D341Med (cell line): Measurements from ENCODE around the gene UBE4A.

Source experiments
- DNase-seq: peaks from one replicate; pipeline ENCODE4 v3.0.0; 2012; ENCODE audit warnings: low spot score

Gene UBE4A

GRCh38 chr11:118437208-118438125, 78.1 kb downstream of the UBE4A start:
- peak; percentile 68 for DNase-seq

DNA sequence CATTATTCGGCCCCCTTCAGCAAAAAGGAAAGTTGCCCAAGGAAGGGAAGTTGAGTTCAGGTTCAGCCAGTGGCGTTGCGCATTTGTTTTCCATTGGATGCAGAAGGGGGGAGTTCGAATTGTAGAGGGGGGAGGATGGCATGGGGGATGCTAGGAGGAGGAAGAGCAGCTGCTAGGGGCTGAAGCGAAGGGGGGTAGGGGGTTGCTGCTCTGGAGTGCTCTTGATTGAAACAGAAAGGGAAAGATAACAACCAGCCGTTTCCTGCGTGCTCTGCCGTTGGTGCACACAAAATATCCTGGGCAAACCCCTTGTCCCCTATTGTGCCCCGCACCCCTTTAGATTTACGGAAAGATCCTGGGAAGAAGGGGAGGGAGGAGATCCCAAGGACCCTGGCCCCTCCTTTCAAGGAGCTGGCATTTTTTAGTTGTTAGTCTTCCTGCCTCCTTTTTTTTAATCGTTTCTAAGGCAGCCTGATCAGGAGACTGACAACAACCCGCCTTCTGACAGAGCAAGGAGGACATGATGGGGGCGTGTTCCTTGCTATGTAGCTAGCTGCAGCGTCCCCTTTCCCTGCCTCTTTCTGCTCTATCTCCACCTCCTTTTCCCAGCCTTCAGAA, 79.0 kb downstream of the UBE4A start:
- peak; percentile 48 for DNase-seq

GRCh38 chr11:118439646-118440045, 80.2 kb downstream of the UBE4A start:
- DNase-seq, result no peak

GRCh38 chr11:118441770-118442275, 82.4 kb downstream of the UBE4A start:
- DNase-seq, result no peak

- no peak for DNase-seq
Observed at GRCh38 chr11:118442301-118442700, 82.9 kb downstream of the UBE4A start.

GRCh38 chr11:118442908-118443589, 83.6 kb downstream of the UBE4A start:
- no peak for DNase-seq

DNA sequence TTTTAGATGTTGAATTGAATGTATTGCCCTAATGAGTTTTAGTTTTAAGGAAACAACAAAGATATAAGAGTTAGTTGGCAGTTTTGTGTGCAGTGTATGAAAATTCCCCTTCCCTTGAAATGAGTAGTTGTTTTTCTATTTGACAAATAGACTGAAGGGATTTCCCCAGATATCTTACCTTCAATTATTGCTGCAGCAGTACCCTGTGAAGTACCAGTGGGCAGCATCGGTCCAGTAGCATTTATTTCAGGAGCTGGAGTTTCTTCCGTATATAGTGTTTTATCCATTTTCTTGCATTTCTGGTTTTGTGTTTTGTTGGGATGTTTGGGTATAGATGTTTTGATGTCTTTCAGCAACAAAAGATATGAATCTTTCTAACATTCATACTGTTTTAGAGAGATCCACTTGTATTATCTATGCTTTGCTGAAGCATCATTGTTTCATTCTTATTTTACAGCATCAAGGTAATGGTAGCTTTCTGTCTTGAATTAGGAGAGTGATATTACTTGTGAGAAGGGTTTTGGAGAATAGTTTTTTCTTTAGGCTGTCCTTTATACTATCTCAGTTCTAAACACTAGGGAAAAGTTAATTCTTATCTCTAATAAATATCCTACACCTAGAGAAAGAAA, 84.3 kb downstream of the UBE4A start:
- DNase-seq, result no peak

- DNase-seq, result no peak
Observed at GRCh38 chr11:118447423-118447822, 88.0 kb downstream of the UBE4A start.

- DNase-seq, result no peak
Observed at GRCh38 chr11:118448294-118448693, 88.9 kb downstream of the UBE4A start.
